HepG2 (cell line): ENCODE data around the gene SIRT7. TPM values are rescaled to one million over a fixed set of nuclear protein-coding genes. Genes with fewer than 3 reads are reported as not detected.
A peak's percentile ranks its signal among the peaks of the same experiment; 100 is the strongest.

Experiments used
- ATAC-seq: fragments of 200-7000 bp; cut with Tn5 transposase; 3 replicates; pipeline ENCODE4 v1.9.1; 2020; ENCODE audit warnings: mild to moderate bottlenecking, moderate library complexity
- BruUV-seq: library from RNA; stranded (reverse); fragments of 400-500 nt; replicated peaks from 2 replicates; lab custom pipeline; 2021; lab: Mats Ljungman, UMichigan
- CTCF ChIA-PET: fragments of 300-600 bp; formaldehyde crosslinking; extraction: SDS; loops from one replicate; lab custom pipeline; 2021; ENCODE audit warnings: low total read pairs, inconsistent platforms, low intra/inter-chr PET ratio; lab: Yijun Ruan, JAX
- POLR2A ChIA-PET: fragments of 350-600 bp; sonication (Branson Sonifier 250); formaldehyde crosslinking; loops from one replicate; lab custom pipeline; 2020; ENCODE audit warnings: antibody characterized with exemption, inconsistent platforms; lab: Yijun Ruan, JAX
- DNase-seq: peaks from one replicate; pipeline ENCODE4 v3.0.0-alpha.2; 2015; ENCODE audit warnings: low spot score
- FAIRE-seq: peaks from 3 replicates; lab custom pipeline; 2011; peaks lifted over from hg19 to GRCh38; lab: Jason Lieb, UNC
- H2AFZ ChIP-seq: one replicate; pipeline ENCODE4 v1.6.1; 2011; ENCODE audit warnings: low read length, inconsistent platforms
- H3K27ac ChIP-seq: fragments of 300-600 bp; 3 replicates; pipeline ENCODE4 v1.8.0; 2011; ENCODE audit warnings: mixed run types, mild to moderate bottlenecking, mixed read lengths, low read length, inconsistent platforms; ENCODE audit not compliant: insufficient read depth; ENCODE audit errors: extremely low read length
- H3K27me3 ChIP-seq, 2 experiments: fragments of 200-600 bp in 1 of 2; 2 replicates in 1 of 2; 3 replicates in 1 of 2; pipeline versions ENCODE4 v1.6.0 to v1.8.0; 2011; ENCODE audit warnings: low read length in 2 of 2, mild to moderate bottlenecking in 2 of 2, moderate library complexity in 2 of 2, inconsistent platforms in 1 of 2; ENCODE audit not compliant: insufficient read depth in 2 of 2, control insufficient read depth in 1 of 2
- H3K36me3 ChIP-seq, 2 experiments: fragments of 200-600 bp in 1 of 2; replicated peaks in 1 of 2; 2 replicates in 1 of 2; 3 replicates in 1 of 2; pipeline versions ENCODE4 v1.5.1 to v1.8.0; 2011; ENCODE audit warnings: low read length in 2 of 2, inconsistent platforms in 1 of 2; ENCODE audit not compliant: insufficient read depth in 2 of 2, control insufficient read depth in 1 of 2
- H3K4me1 ChIP-seq: 2 replicates; pipeline ENCODE4 v1.5.1; 2012; ENCODE audit warnings: low read length, inconsistent platforms; ENCODE audit not compliant: insufficient read depth
- H3K4me2 ChIP-seq: 2 replicates; pipeline ENCODE4 v1.6.0; 2011; ENCODE audit warnings: low read depth, low read length, inconsistent platforms
- H3K4me3 ChIP-seq, 3 experiments: fragments of 200-600 bp in 1 of 3; sonication (generic), shearing (Covaris generic) in 1 of 3; replicated peaks in 1 of 3; 2 replicates each; pipeline ENCODE4 v1.5.1; 2011 to 2016; ENCODE audit warnings: low read length in 3 of 3, inconsistent platforms in 2 of 3, low read depth in 2 of 3, mild to moderate bottlenecking in 2 of 3, control low read depth in 1 of 3, mixed read lengths in 1 of 3; ENCODE audit not compliant: insufficient read depth in 1 of 3
- H3K79me2 ChIP-seq: one replicate; pipeline ENCODE4 v1.6.1; 2011; ENCODE audit warnings: low read length, inconsistent platforms; ENCODE audit not compliant: insufficient read depth
- H3K9ac ChIP-seq: 2 replicates; pipeline ENCODE4 v1.6.0; 2011; ENCODE audit warnings: mild to moderate bottlenecking, low read depth, low read length, inconsistent platforms; ENCODE audit not compliant: insufficient read depth
- H3K9me3 ChIP-seq: 2 replicates; pipeline ENCODE4 v1.5.1; 2012; ENCODE audit warnings: mild to moderate bottlenecking, low read length
- H4K20me1 ChIP-seq: 2 replicates; pipeline ENCODE4 v1.6.0; 2011; ENCODE audit warnings: inconsistent platforms, mild to moderate bottlenecking, low read length, moderate library complexity; ENCODE audit not compliant: insufficient read depth
- AGO2 ChIP-seq: fragments of 200-400 bp; formaldehyde crosslinking; optimal IDR thresholded peaks from 2 replicates; pipeline ENCODE3; 2017; ENCODE audit warnings: mild to moderate bottlenecking, low read depth, low read length, moderate library complexity
- HIVEP1 ChIP-seq: sonication (generic); formaldehyde crosslinking; IDR thresholded peaks from 2 replicates; pipeline ENCODE4 v1.4.0; 2020; ENCODE audit warnings: mild to moderate bottlenecking, missing genetic modification reagents
- HOXA3 ChIP-seq: sonication (generic); formaldehyde crosslinking; IDR thresholded peaks from 2 replicates; pipeline ENCODE4 v1.5.0; 2020; ENCODE audit warnings: missing genetic modification reagents
- IRX3 ChIP-seq: sonication (generic); formaldehyde crosslinking; IDR thresholded peaks from 2 replicates; pipeline ENCODE4 v1.8.1; 2023; ENCODE audit warnings: mild to moderate bottlenecking, low read depth, missing genetic modification reagents, borderline replicate concordance
- KAT8 ChIP-seq: IDR thresholded peaks from 2 replicates; pipeline ENCODE4 v1.6.1; 2016; ENCODE audit warnings: missing genetic modification reagents, missing compliant biosample characterization
- PRPF4 ChIP-seq: fragments of 200-400 bp; formaldehyde crosslinking; IDR thresholded peaks from 2 replicates; pipeline ENCODE4 v1.6.1; 2016; ENCODE audit warnings: low read length, low read depth; ENCODE audit not compliant: poor library complexity, severe bottlenecking
- SAP130 ChIP-seq: IDR thresholded peaks from 2 replicates; pipeline ENCODE4 v1.6.1; 2016; ENCODE audit warnings: low read depth
- SRSF1 ChIP-seq: fragments of 200-400 bp; formaldehyde crosslinking; optimal IDR thresholded peaks from 2 replicates; pipeline ENCODE3; 2017; ENCODE audit warnings: mild to moderate bottlenecking, low read depth, low read length, moderate library complexity
- TBP ChIP-seq: sonication (generic); formaldehyde crosslinking; IDR thresholded peaks from 2 replicates; pipeline ENCODE4 v1.5.0; 2020; ENCODE audit warnings: missing genetic modification reagents
- TBX2 ChIP-seq: sonication (generic); formaldehyde crosslinking; IDR thresholded peaks from 2 replicates; pipeline ENCODE4 v1.5.0; 2020; ENCODE audit warnings: missing genetic modification reagents, mild to moderate bottlenecking, borderline replicate concordance
- ZFP36 ChIP-seq: fragments of 150-350 bp; IDR thresholded peaks from 2 replicates; pipeline ENCODE4 v1.6.1; 2018; ENCODE audit warnings: borderline replicate concordance, low read length, low read depth; ENCODE audit not compliant: partially characterized antibody
- ZMYM3 ChIP-seq: sonication (generic); formaldehyde crosslinking; IDR thresholded peaks from 2 replicates; pipeline ENCODE4 v1.5.1; 2020; ENCODE audit warnings: mild to moderate bottlenecking, missing genetic modification reagents
- ZNF121 ChIP-seq: sonication (generic); formaldehyde crosslinking; IDR thresholded peaks from 2 replicates; pipeline ENCODE4 v1.5.0; 2020; ENCODE audit warnings: mild to moderate bottlenecking, missing genetic modification reagents
- ZNF441 ChIP-seq: sonication (generic); formaldehyde crosslinking; IDR thresholded peaks from 2 replicates; pipeline ENCODE4 v1.7.0; 2021; ENCODE audit warnings: missing genetic modification reagents, borderline replicate concordance
- ZNF564 ChIP-seq: sonication (generic); formaldehyde crosslinking; IDR thresholded peaks from 2 replicates; pipeline ENCODE4 v1.8.1; 2023; ENCODE audit warnings: mild to moderate bottlenecking, missing genetic modification reagents
- ZNF670 ChIP-seq: sonication (generic); formaldehyde crosslinking; IDR thresholded peaks from 2 replicates; pipeline ENCODE4 v1.8.0; 2022; ENCODE audit warnings: mild to moderate bottlenecking, missing genetic modification reagents, borderline replicate concordance
- WGBS: methylation state at CpG from one replicate; pipeline ENCODE4 v1.1.6; 2017; ENCODE audit warnings: low lambda C conversion rate; 5-methylcytosine and 5-hydroxymethylcytosine counted together
- in situ Hi-C: cut with HindIII; loops from 2 replicates; pipeline ENCODE4 v1.10.0; 2017; ENCODE audit warnings: low pct_unique_long_range_greater_than_20kb; ENCODE audit not compliant: extremely low pct_ligation_motif_present
- intact Hi-C: fragments of 100-400 bp; cut with micrococcal nuclease; formaldehyde crosslinking; loops from one replicate; pipeline ENCODE4 v1.10.0; 2022; ENCODE audit not compliant: unreplicated experiment
- polyA plus RNA-seq, 8 experiments: library from polyadenylated mRNA; depleted of rRNA in 3 of 8; stranded (reverse) in 7 of 8; unstranded in 1 of 8; fragments of >200 nt; fragmentation: Illumina TruSeq in 4 of 8; extraction: Trizol in 4 of 8; gene quantifications; 2 replicates each; pipeline versions ENCODE4 v1.2.1 to v1.2.3, GENCODE V29; 2011 to 2016; ENCODE audit warnings: low read depth in 4 of 8, missing spikeins in 1 of 8, mixed read lengths in 1 of 8; ENCODE audit not compliant: insufficient read depth in 1 of 8
- total RNA-seq, 5 experiments: library from RNA; depleted of rRNA; stranded (reverse); fragments of >200 nt; fragmentation: Illumina TruSeq; extraction: Trizol; gene quantifications; 2 replicates each; pipeline ENCODE4 v1.2.3, GENCODE V29; 2016; ENCODE audit warnings: low read depth in 1 of 5
- TF ChIP-seq, protein P1 (sequence below): sonication (generic); formaldehyde crosslinking; IDR thresholded peaks from 2 replicates; pipeline ENCODE4 v1.9.0; 2022; ENCODE audit warnings: missing genetic modification reagents, mild to moderate bottlenecking, borderline replicate concordance
- TF ChIP-seq, protein P2 (sequence below): sonication (generic); formaldehyde crosslinking; IDR thresholded peaks from 2 replicates; pipeline ENCODE4 v1.4.0; 2020; ENCODE audit warnings: missing genetic modification reagents
- TF ChIP-seq, protein P3 (sequence below): sonication (generic); formaldehyde crosslinking; IDR thresholded peaks from 2 replicates; pipeline ENCODE4 v1.8.1; 2023; ENCODE audit warnings: mild to moderate bottlenecking, missing genetic modification reagents, borderline replicate concordance
- TF ChIP-seq, protein P4 (sequence below): sonication (generic); formaldehyde crosslinking; IDR thresholded peaks from 2 replicates; pipeline ENCODE4 v1.5.1; 2020; ENCODE audit warnings: mild to moderate bottlenecking, missing genetic modification reagents

The SIRT7 gene
- total and polyA plus RNA-seq, 2 of the 13 experiments (the other 11 are each of a cell fraction or from before 2014, with no cell fraction given), result 8.3 to 24.8 TPM

DNA sequence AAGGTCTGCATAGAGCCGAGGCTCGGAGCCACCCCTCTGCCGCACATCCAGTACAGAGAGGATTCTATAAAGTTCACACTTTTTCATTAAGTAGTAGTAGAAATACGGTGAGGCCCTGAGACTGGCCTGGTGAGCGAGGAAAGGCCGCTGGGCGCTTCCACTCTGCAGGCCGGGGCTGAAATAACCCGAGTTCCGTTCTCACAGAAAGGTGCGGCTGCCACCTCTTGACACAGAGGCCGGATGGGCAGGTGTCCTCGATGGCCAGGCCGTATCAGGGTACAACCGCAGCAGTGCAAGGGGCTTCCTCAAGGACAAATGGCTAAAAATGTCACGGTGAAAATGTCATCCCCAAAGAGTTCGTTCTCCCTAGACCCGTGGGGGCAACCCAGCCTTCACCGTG is 6.0 kb downstream of the SIRT7 start:
- Histone ChIP-seq H3K27ac (peak overlapping the region; percentile 42), H3K4me1 (peaks cover 52% of the 10 kb centered on the region), H3K4me2 (peak overlapping the region; percentile 44), H3K9me3 (no peaks in the 10 kb centered on the region), H3K4me3 (peak overlapping the region in 1 of 3 experiments; percentile 45; a peak in 1 of 6 replicates), H3K79me2 (peaks cover 45% of the 10 kb centered on the region), H3K9ac (no peak overlapping the region), H2AFZ (no peak overlapping the region), H3K36me3 (peaks cover 49 to 69% of the 10 kb centered on the region in 2 experiments), H3K27me3 (no peaks in the 10 kb centered on the region; a peak in 1 of 5 replicates), H4K20me1 (peaks cover 9% of the 10 kb centered on the region; the same call in 1 of the 2 replicates)
- TSS peak; percentile 59 for BruUV-seq
- DNase-seq, result no peak
- CTCF ChIA-PET, result no interaction called here
- WGBS, result 97% methylated on average over 19 of the region's 19 CpGs
- no peak for FAIRE-seq
- POLR2A ChIA-PET, result interaction anchor here (1.4 to 3.5 kb wide), 4 partner anchors 15 to 111 kb away, joined by 3 to 52 read pairs (median 8); partner anchors contain the start of genes ARHGDIA, CENPX, LRRC45 and MAFG
- intact Hi-C loops (loop anchor here (2.0 to 5.0 kb wide), 2 partner anchors 15 to 40 kb away; partner anchors contain the start of genes ARHGDIA and MAFG), in situ Hi-C loops (no loop called here)
- ATAC-seq, result no peak
- peak; percentile 8 for TF ChIP-seq PRPF4
- TF ChIP-seq, protein P1, sequence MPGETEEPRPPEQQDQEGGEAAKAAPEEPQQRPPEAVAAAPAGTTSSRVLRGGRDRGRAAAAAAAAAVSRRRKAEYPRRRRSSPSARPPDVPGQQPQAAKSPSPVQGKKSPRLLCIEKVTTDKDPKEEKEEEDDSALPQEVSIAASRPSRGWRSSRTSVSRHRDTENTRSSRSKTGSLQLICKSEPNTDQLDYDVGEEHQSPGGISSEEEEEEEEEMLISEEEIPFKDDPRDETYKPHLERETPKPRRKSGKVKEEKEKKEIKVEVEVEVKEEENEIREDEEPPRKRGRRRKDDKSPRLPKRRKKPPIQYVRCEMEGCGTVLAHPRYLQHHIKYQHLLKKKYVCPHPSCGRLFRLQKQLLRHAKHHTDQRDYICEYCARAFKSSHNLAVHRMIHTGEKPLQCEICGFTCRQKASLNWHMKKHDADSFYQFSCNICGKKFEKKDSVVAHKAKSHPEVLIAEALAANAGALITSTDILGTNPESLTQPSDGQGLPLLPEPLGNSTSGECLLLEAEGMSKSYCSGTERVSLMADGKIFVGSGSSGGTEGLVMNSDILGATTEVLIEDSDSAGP, result peak; percentile 17; the same call in 1 of the 2 replicates
- no peak for TF ChIP-seq ZNF441 (CRISPR knock-in tag)
- TF ChIP-seq, protein P2, sequence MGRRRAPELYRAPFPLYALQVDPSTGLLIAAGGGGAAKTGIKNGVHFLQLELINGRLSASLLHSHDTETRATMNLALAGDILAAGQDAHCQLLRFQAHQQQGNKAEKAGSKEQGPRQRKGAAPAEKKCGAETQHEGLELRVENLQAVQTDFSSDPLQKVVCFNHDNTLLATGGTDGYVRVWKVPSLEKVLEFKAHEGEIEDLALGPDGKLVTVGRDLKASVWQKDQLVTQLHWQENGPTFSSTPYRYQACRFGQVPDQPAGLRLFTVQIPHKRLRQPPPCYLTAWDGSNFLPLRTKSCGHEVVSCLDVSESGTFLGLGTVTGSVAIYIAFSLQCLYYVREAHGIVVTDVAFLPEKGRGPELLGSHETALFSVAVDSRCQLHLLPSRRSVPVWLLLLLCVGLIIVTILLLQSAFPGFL (CRISPR knock-in tag), result no peak
- TF ChIP-seq, protein P3, sequence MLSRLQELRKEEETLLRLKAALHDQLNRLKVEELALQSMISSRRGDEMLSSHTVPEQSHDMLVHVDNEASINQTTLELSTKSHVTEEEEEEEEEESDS (CRISPR knock-in tag), result no peak
- no peak for TF ChIP-seq ZMYM3 (CRISPR knock-in tag)
- no peak for TF ChIP-seq ZFP36
- TF ChIP-seq SAP130 (CRISPR knock-in tag), result no peak
- TF ChIP-seq ZNF121 (CRISPR knock-in tag), result no peak
- no peak for TF ChIP-seq TBP (CRISPR knock-in tag)
- no peak for TF ChIP-seq HOXA3 (CRISPR knock-in tag)
- TF ChIP-seq SRSF1, result no peak
- no peak for TF ChIP-seq KAT8 (CRISPR knock-in tag)
- TF ChIP-seq, protein P4, sequence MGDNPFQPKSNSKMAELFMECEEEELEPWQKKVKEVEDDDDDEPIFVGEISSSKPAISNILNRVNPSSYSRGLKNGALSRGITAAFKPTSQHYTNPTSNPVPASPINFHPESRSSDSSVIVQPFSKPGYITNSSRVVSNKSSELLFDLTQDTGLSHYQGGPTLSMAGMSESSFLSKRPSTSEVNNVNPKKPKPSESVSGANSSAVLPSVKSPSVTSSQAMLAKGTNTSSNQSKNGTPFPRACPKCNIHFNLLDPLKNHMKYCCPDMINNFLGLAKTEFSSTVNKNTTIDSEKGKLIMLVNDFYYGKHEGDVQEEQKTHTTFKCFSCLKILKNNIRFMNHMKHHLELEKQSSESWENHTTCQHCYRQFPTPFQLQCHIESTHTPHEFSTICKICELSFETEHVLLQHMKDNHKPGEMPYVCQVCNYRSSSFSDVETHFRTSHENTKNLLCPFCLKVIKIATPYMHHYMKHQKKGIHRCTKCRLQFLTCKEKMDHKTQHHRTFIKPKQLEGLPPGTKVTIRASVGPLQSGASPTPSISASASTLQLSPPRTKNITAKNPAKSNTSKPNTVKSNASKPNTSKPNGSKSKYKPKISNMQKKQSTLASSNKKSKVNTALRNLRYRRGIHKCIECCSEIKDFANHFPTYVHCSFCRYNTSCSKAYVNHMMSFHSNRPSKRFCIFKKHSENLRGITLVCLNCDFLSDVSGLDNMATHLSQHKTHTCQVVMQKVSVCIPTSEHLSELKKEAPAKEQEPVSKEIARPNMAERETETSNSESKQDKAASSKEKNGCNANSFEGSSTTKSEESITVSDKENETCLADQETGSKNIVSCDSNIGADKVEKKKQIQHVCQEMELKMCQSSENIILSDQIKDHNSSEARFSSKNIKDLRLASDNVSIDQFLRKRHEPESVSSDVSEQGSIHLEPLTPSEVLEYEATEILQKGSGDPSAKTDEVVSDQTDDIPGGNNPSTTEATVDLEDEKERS (CRISPR knock-in tag), result no peak
- 0 out of 2 replicates have a peak, but pooled peaks have one; percentile 45 for TF ChIP-seq ZNF670 (CRISPR knock-in tag)
- no peak for TF ChIP-seq IRX3 (CRISPR knock-in tag)
- TF ChIP-seq AGO2, result peak; percentile 75
- TF ChIP-seq ZNF564 (CRISPR knock-in tag), result no peak
- TF ChIP-seq TBX2 (CRISPR knock-in tag), result peak; percentile 6; the same call in 1 of the 2 replicates
- peak; percentile 60; the same call in 1 of the 2 replicates for TF ChIP-seq HIVEP1 (CRISPR knock-in tag)
